ENCODE results near the gene RSPH1.

The RSPH1 gene

DNA sequence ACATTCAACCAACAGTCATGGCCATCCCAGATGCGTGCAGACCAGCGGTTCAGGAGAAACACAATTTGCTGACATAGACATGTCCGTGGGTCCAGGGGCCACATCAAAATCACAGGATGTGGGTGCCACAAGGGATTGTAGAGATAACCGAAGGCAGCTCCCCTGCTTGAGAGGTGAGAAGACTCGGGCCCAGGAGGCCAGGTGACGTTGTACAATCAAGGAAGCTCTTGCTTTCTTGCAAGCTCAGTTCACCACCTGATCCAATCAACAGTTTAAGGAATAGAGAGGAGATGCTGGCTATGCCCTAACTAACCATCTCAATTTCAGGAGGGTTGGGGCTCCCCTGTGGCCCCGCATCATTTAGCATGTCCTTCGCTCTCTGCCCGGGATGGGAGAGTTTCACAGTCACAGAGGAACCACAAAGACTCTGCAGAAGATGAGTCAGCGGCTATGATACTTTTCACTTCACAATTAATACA lies 72.8 kb downstream of the RSPH1 start:
- no peak overlapping the region for H3K27ac ChIP-seq (ENCODE audit: low read depth, low read length)
- no peaks in the 10 kb centered on the region for H3F3A ChIP-seq (ENCODE audit: control insufficient read depth, insufficient read depth)
- H3K9me3 ChIP-seq (ENCODE audit: control insufficient read depth, insufficient read depth, low read length), result no peaks in the 10 kb centered on the region
- peaks cover 14% of the 10 kb centered on the region for H3K4me1 ChIP-seq (ENCODE audit: control insufficient read depth, low read length)
- no peak overlapping the region for H3K4me3 ChIP-seq (ENCODE audit: low read length)
- no peaks in the 10 kb centered on the region for H4K20me1 ChIP-seq (ENCODE audit: control insufficient read depth, insufficient read depth, low read depth, low read length)
- H3K9me2 ChIP-seq (replicated peaks; ENCODE audit: control insufficient read depth, low read length), result no peaks in the 10 kb centered on the region
- H3K36me3 ChIP-seq (ENCODE audit: control insufficient read depth, low read length), result no peaks in the 10 kb centered on the region
- H3K79me2 ChIP-seq (ENCODE audit: control insufficient read depth, low read length), result no peaks in the 10 kb centered on the region
- no peak for TF ChIP-seq EZH2phosphoT487 (IDR thresholded peaks at IDR 0.05; ENCODE audit: borderline replicate concordance, low read length)
- TF ChIP-seq, protein P1, sequence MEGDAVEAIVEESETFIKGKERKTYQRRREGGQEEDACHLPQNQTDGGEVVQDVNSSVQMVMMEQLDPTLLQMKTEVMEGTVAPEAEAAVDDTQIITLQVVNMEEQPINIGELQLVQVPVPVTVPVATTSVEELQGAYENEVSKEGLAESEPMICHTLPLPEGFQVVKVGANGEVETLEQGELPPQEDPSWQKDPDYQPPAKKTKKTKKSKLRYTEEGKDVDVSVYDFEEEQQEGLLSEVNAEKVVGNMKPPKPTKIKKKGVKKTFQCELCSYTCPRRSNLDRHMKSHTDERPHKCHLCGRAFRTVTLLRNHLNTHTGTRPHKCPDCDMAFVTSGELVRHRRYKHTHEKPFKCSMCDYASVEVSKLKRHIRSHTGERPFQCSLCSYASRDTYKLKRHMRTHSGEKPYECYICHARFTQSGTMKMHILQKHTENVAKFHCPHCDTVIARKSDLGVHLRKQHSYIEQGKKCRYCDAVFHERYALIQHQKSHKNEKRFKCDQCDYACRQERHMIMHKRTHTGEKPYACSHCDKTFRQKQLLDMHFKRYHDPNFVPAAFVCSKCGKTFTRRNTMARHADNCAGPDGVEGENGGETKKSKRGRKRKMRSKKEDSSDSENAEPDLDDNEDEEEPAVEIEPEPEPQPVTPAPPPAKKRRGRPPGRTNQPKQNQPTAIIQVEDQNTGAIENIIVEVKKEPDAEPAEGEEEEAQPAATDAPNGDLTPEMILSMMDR (IDR thresholded peaks at IDR 0.05; ENCODE audit: low read depth, low read length, poor library complexity, severe bottlenecking), result no peak
- peaks cover 62% of the 10 kb centered on the region for H3K27me3 ChIP-seq (ENCODE audit: control insufficient read depth, low read length)
- no peak overlapping the region for H3K4me2 ChIP-seq (ENCODE audit: low read length)
